Spleen (tissue), 7 donors: Measurements from ENCODE around the gene ZNF70.

Experiments
- POLR2A ChIP-seq, 3 donors: fragments of 450-650 bp; IDR thresholded peaks; one replicate each; pipeline ENCODE4 v1.5.1; 2017; ENCODE audit warnings: antibody characterized with exemption in 3 of 3, mild to moderate bottlenecking in 1 of 3
- POLR2AphosphoS5 ChIP-seq, 3 donors: sonication (generic); formaldehyde crosslinking; IDR thresholded peaks; one replicate each; pipeline ENCODE4 v1.5.1; 2017; ENCODE audit warnings: antibody characterized with exemption in 3 of 3
- TF ChIP-seq, protein P1 (sequence below), 11 experiments: fragments of 200-600 bp in 7 of 11; fragments of 450-650 bp in 4 of 11; sonication (generic) in 4 of 11; IDR thresholded peaks in 8 of 11; conservative IDR thresholded peaks in 3 of 11; 1 replicate in 7 of 11; 2 replicates in 4 of 11; pipeline versions ENCODE4 v1.4.0 to v1.8.0; 2016 to 2021; ENCODE audit warnings: antibody characterized with exemption in 11 of 11, inconsistent platforms in 4 of 11, mild to moderate bottlenecking in 1 of 11
- donor health status: DM: no; HTN: no; CAD: no; lungs with moderate emphysema.
- donor health status: DM: no; HTN: no; CAD: no.
- donor health status: DM: no; HTN: no; CAD: no.

DNA sequence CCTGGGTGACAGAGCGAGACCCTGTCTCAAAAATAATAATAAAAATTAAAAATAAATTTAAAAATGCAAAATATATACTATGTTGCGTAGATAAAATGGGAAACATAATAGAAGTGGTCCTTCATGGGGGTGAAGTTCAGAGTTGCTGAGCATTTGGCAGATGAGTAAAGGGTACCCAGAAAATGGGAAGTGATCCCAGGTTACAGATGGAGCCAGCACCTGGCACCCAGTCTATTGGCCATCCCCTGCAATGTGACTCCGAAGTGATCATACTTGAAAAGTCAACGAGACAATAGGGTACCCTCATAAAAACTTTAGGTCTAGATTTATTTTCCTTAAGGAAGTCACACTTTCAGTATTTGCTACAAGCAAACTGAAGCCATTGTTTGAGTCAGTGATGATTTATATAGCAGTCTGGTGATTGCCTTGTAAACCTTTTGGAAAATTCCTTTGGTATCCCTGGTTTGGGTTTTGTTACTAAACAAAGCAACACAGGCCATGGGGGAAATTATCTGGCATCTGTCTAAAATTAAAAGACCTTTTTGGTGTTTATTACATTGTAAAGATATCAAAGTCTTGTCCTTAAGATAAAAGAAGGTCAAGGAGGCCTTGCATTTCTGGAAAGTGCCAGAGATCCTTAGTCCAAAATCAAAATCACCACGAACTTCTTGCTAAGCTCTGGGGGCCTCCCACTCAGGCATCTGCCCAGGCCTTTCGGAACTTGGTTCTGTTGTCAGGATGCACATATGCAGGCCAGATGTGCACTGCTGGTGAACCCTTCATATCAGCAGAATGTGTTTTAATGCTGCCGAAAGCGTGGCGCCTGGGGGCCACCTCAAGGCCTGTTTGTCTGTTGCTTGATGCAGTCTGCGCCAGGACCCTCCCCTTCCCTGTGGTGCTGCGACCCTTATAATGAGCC is 40.2 kb upstream of the ZNF70 start:
- TF ChIP-seq, protein P1, sequence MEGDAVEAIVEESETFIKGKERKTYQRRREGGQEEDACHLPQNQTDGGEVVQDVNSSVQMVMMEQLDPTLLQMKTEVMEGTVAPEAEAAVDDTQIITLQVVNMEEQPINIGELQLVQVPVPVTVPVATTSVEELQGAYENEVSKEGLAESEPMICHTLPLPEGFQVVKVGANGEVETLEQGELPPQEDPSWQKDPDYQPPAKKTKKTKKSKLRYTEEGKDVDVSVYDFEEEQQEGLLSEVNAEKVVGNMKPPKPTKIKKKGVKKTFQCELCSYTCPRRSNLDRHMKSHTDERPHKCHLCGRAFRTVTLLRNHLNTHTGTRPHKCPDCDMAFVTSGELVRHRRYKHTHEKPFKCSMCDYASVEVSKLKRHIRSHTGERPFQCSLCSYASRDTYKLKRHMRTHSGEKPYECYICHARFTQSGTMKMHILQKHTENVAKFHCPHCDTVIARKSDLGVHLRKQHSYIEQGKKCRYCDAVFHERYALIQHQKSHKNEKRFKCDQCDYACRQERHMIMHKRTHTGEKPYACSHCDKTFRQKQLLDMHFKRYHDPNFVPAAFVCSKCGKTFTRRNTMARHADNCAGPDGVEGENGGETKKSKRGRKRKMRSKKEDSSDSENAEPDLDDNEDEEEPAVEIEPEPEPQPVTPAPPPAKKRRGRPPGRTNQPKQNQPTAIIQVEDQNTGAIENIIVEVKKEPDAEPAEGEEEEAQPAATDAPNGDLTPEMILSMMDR (IDR thresholded peaks at IDR 0.05 in 8 of 11, conservative IDR thresholded peaks at IDR 0.05 in 3 of 11): no peak
- TF ChIP-seq POLR2A (IDR thresholded peaks at IDR 0.05): no peak
- no peak for TF ChIP-seq POLR2AphosphoS5 (IDR thresholded peaks at IDR 0.05)
